ENCODE data around the gene ANXA2R. TPM values are rescaled to one million over a fixed set of nuclear protein-coding genes. Genes with fewer than 3 reads are reported as not detected.
A peak's percentile ranks its signal among the peaks of the same experiment; 100 is the strongest.

The ANXA2R gene
- total RNA-seq, 2 donors from 2014 or later = 0.99 to 1.3 TPM

DNA sequence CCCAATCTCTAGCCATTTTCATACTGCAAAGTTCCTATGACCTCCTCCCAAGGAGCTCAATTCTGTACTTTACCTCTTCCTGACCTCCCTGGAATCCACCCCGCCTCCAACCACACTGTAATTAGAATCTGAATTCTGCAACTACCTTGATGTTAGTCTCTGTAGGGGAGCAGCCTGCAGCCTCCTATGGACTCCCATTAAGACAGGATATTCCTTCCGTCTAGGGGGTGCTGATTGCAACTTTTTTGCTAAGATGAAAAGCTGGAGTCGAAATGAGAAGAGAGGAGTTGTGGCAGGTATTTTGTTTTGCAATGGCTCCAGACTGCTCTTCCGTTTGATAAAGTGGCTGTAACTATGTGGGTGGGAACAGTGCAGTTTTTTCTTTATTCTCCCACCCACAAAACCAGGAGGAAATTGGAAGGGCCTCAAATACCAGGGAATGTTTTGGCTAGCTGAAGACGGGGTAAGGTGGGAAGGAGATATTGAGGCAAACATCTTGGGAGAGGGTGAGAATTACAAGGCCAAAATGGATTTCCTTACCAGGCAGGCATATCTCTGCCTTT is 23.8 kb downstream of the ANXA2R start:
- TF ChIP-seq, protein P1, sequence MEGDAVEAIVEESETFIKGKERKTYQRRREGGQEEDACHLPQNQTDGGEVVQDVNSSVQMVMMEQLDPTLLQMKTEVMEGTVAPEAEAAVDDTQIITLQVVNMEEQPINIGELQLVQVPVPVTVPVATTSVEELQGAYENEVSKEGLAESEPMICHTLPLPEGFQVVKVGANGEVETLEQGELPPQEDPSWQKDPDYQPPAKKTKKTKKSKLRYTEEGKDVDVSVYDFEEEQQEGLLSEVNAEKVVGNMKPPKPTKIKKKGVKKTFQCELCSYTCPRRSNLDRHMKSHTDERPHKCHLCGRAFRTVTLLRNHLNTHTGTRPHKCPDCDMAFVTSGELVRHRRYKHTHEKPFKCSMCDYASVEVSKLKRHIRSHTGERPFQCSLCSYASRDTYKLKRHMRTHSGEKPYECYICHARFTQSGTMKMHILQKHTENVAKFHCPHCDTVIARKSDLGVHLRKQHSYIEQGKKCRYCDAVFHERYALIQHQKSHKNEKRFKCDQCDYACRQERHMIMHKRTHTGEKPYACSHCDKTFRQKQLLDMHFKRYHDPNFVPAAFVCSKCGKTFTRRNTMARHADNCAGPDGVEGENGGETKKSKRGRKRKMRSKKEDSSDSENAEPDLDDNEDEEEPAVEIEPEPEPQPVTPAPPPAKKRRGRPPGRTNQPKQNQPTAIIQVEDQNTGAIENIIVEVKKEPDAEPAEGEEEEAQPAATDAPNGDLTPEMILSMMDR (IDR thresholded peaks at IDR 0.05) = no peak
- Histone ChIP-seq H3K27me3 (peaks cover 0 to 36% of the 10 kb centered on the region in 2 donors), H3K4me3 (no peak overlapping the region), H3K27ac (no peak overlapping the region), H3K36me3 (replicated peaks in 1 of 2; ENCODE audit: insufficient read depth in 1 of 2, low read depth in 2 of 2) (no peaks in the 10 kb centered on the region), H3K9me3 (peaks cover 0 to 11% (median 0%) of the 10 kb centered on the region in 3 donors), H3K4me1 (peaks cover 4% of the 10 kb centered on the region)
- no peak for ATAC-seq
- 48 to 60% methylated on average over 5 of the region's 5 CpGs for WGBS, 2 donors
- no peak for DNase-seq
- intact Hi-C loops (cut with DNase I) = loop anchor here (10.0 kb wide), 1 partner anchor 61 kb away; no protein-coding TSS in a partner anchor

DNA sequence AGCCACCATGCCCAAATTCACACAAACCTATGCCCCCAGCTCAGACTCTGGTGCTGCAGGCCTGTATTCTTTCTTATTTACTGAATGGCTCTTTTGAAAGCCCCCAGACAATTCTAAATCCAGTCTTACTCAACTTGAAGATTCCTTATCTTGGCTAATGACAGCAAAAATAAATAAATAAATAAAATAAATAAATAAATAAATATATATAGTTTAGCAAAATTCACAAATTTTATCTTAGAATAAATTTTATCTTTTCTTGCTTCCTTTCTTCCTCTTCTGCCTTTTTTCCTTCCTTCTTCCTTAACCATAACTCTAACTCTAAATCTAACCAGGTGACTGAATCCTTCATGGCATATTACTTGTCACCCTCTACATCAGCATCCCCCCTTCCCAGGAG is 25.6 kb downstream of the ANXA2R start:
- ATAC-seq = no peak
- H3K4me1 ChIP-seq = no peaks in the 10 kb centered on the region
- intact Hi-C loops (cut with DNase I) = loop anchor here (10.0 kb wide), 1 partner anchor 60 kb away; no protein-coding TSS in a partner anchor
- no peak for TF ChIP-seq POLR2A (IDR thresholded peaks at IDR 0.05)
- TF ChIP-seq, protein P1 (IDR thresholded peaks at IDR 0.05) = no peak
- peaks cover 0 to 31% of the 10 kb centered on the region in 2 donors for H3K27me3 ChIP-seq
- H3K9me3 ChIP-seq = peaks cover 0 to 11% (median 0%) of the 10 kb centered on the region in 3 donors
- no peaks in the 10 kb centered on the region for H3K36me3 ChIP-seq (replicated peaks in 1 of 2; ENCODE audit: insufficient read depth in 1 of 2, low read depth in 2 of 2)
- DNase-seq = no peak
- no peak overlapping the region for H3K4me3 ChIP-seq
- H3K27ac ChIP-seq = no peak overlapping the region

DNA sequence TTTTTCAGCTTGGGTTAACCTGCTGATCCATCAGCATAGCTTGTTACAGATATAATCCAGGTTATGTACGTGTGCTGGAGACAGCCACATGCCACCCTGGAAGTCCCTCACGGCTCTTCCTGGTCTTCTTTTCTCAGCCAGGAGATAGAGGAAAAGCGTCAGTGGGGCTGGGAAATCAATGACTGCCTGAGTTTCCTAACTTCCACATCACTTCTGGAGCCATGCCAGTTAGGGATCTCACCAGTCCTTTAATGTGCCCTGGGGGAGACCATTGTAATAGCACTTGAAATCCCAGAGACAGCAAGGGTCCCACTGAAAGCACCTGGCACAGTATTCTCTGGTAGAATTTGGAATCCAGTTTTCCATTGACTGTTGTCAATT is 29.2 kb downstream of the ANXA2R start:
- Histone ChIP-seq H3K9me3 (no peaks in the 10 kb centered on the region), H3K4me3 (no peak overlapping the region), H3K36me3 (replicated peaks in 1 of 2; ENCODE audit: insufficient read depth in 1 of 2, low read depth in 2 of 2) (no peaks in the 10 kb centered on the region), H3K27ac (no peak overlapping the region), H3K4me1 (peaks cover 13% of the 10 kb centered on the region), H3K27me3 (peaks cover 0 to 32% of the 10 kb centered on the region in 2 donors)
- intact Hi-C loops (cut with DNase I) = loop anchor here (10.0 kb wide), 1 partner anchor 56 kb away; no protein-coding TSS in a partner anchor
- ATAC-seq (no peak), DNase-seq (no peak)
- WGBS, 2 donors = 31 to 42% methylated on average over 3 of the region's 3 CpGs
- TF ChIP-seq POLR2A (IDR thresholded peaks at IDR 0.05) = no peak
- TF ChIP-seq, protein P1 (IDR thresholded peaks at IDR 0.05) = no peak

GRCh38 chr5:43008363-43009153 is 31.6 kb downstream of the ANXA2R start:
- H3K36me3 ChIP-seq (replicated peaks in 1 of 2; ENCODE audit: insufficient read depth in 1 of 2, low read depth in 2 of 2) = no peaks in the 10 kb centered on the region
- peak; percentile 72 for ATAC-seq
- intact Hi-C loops (cut with DNase I) = no loop called here
- peak overlapping the region; percentile 4 to 80 (median 42) for H3K27ac ChIP-seq
- peak; percentile 52 to 81 (median 65) for DNase-seq
- peaks cover 13% of the 10 kb centered on the region for H3K4me1 ChIP-seq
- no peak overlapping the region for H3K4me3 ChIP-seq
- 7 to 19% methylated on average over 32 to 35 of the region's 35 CpGs for WGBS, 2 donors
- TF ChIP-seq, protein P1 (IDR thresholded peaks at IDR 0.05) = no peak
- TF ChIP-seq POLR2A (IDR thresholded peaks at IDR 0.05) = peak in 2 of 3 donors; percentile 49 to 64
- no peaks in the 10 kb centered on the region for H3K9me3 ChIP-seq
- peaks cover 0 to 32% of the 10 kb centered on the region in 2 donors for H3K27me3 ChIP-seq
